Stomach (tissue), 4 donors: ENCODE measurements around the gene PIK3CA.
"Not testable (repeated sequence)": the region's sequence is repeated elsewhere in the genome, so short reads cannot be mapped to it uniquely, and the experiment has no call there.

ENCODE experiments used
- CTCF ChIP-seq, 7 experiments: fragments of 450-650 bp in 4 of 7; fragments of 200-600 bp in 3 of 7; sonication (generic) in 3 of 7; IDR thresholded peaks; one replicate each; pipeline ENCODE4 v1.5.1; 2016 to 2019; ENCODE audit warnings: antibody characterized with exemption in 7 of 7, control low read depth in 2 of 7, mild to moderate bottlenecking in 1 of 7
- EP300 ChIP-seq: sonication (generic); formaldehyde crosslinking; IDR thresholded peaks from one replicate; pipeline ENCODE4 v1.6.1; 2017; ENCODE audit warnings: antibody characterized with exemption
- POLR2AphosphoS5 ChIP-seq, 3 donors: sonication (generic); formaldehyde crosslinking; IDR thresholded peaks; one replicate each; pipeline ENCODE4 v1.6.1; 2016; ENCODE audit warnings: antibody characterized with exemption in 3 of 3

DNA sequence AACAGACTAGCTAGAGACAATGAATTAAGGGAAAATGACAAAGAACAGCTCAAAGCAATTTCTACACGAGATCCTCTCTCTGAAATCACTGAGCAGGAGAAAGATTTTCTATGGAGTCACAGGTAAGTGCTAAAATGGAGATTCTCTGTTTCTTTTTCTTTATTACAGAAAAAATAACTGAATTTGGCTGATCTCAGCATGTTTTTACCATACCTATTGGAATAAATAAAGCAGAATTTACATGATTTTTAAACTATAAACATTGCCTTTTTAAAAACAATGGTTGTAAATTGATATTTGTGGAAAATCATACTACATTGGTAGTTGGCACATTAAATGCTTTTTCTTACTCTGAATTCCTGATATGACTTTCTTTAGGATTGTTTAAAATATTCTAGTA, 70.1 kb downstream of the PIK3CA start:
- not testable (repeated sequence) for TF ChIP-seq CTCF (IDR thresholded peaks at IDR 0.05); EP300; POLR2AphosphoS5 (IDR thresholded peaks at IDR 0.05)
